ENCODE data around the gene EGFR.

- TF ChIP-seq, protein P1, sequence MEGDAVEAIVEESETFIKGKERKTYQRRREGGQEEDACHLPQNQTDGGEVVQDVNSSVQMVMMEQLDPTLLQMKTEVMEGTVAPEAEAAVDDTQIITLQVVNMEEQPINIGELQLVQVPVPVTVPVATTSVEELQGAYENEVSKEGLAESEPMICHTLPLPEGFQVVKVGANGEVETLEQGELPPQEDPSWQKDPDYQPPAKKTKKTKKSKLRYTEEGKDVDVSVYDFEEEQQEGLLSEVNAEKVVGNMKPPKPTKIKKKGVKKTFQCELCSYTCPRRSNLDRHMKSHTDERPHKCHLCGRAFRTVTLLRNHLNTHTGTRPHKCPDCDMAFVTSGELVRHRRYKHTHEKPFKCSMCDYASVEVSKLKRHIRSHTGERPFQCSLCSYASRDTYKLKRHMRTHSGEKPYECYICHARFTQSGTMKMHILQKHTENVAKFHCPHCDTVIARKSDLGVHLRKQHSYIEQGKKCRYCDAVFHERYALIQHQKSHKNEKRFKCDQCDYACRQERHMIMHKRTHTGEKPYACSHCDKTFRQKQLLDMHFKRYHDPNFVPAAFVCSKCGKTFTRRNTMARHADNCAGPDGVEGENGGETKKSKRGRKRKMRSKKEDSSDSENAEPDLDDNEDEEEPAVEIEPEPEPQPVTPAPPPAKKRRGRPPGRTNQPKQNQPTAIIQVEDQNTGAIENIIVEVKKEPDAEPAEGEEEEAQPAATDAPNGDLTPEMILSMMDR (IDR thresholded peaks at IDR 0.05), result no peak
- no peak for TF ChIP-seq POLR2A (IDR thresholded peaks at IDR 0.05)
Measured at GRCh38 chr7:55028011-55028410, 9.2 kb downstream of the EGFR start.

Measured in uterus (tissue), 2 donors.